Activated naive CD8-positive, alpha-beta T cell treated with anti-CD3 and anti-CD28 coated beads, Interleukin-2, amount 10 ng/mL, durations not matched to agents 7 days and 5 days (primary cell): ENCODE measurements around the gene KANSL3. TPM values are rescaled to one million over a fixed set of nuclear protein-coding genes. Genes with fewer than 3 reads are reported as not detected.

Experiments
- ATAC-seq: fragments of 150-1000 bp; cut with Tn5 transposase; one replicate; pipeline ENCODE4 v1.10.0; 2021; ENCODE audit warnings: low read depth, moderate library complexity
- POLR2A ChIA-PET: fragments of 350-600 bp; sonication (Branson Sonifier 250); formaldehyde crosslinking; loops from one replicate; lab custom pipeline; 2021; ENCODE audit warnings: antibody characterized with exemption; lab: Charles Lee
- DNase-seq: peaks from one replicate; pipeline ENCODE4 v3.0.0; 2021
- H3K27ac Mint-ChIP-seq: one replicate; pipeline ENCODE4 v1.8.0; 2022; ENCODE audit warnings: mild to moderate bottlenecking, mixed read lengths
- H3K27me3 Mint-ChIP-seq: one replicate; pipeline ENCODE4 v1.8.0; 2022; ENCODE audit warnings: mild to moderate bottlenecking, moderate library complexity, mixed read lengths
- H3K36me3 Mint-ChIP-seq: one replicate; pipeline ENCODE4 v1.8.0; 2021; ENCODE audit warnings: mild to moderate bottlenecking, mixed read lengths
- H3K4me1 Mint-ChIP-seq: one replicate; pipeline ENCODE4 v1.8.0; 2021; ENCODE audit warnings: mixed read lengths
- H3K4me3 Mint-ChIP-seq: one replicate; pipeline ENCODE4 v1.8.0; 2022; ENCODE audit warnings: mild to moderate bottlenecking, moderate library complexity, mixed read lengths
- H3K9me3 Mint-ChIP-seq: one replicate; pipeline ENCODE4 v1.8.0; 2021; ENCODE audit warnings: mixed read lengths
- total RNA-seq, 2 experiments: library from RNA; stranded (reverse); gene quantifications; one replicate each; pipeline ENCODE4 v1.2.3, GENCODE V29; 2021

KANSL3 gene
- total RNA-seq, 2 experiments from 2014 or later: 63.8 to 69.6 TPM

DNA sequence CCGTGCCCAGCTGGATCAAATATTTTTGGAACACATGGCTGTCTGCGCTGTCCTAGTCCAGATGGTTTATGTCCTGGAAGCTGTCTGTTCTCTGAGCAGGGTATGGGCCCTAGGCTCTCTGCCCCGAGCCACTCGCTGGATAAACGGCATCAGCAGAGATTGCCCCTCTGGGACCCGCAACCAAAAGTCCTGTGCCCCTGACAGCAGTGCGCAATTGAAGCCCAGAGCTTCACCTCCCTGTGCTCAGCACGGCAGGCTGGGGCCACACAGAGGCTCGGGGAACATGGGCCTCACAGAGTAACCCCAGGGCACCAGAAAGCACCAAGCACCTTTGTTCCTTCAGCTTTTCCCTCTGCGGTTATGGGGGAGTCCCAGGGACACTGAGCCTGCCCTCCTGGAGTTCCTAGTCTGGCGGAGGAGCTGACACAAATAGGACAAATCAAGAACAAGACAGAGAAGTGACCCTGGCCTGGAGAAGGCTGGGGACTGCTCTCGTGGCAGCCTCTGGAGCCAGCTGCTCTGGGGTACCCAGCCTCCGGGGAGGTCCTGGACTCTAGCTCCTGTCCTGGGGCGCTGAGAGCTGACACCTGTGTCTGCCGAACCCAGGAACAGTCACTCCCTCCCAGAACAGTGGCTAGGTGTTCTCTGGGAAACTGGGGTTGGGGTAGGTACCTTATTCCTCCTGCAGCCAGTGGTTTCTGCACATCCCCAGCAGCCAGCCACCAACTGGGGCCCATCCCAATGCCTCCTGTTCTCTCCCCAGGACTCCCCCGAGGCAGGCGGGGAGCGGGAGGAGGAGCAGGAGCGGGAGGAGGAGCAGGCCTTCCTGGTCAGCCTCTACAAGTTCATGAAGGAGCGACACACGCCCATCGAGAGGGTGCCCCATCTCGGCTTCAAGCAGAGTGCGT lies 89.3 kb downstream of the KANSL3 start:
- H3K36me3 Mint-ChIP-seq: peaks cover 33% of the 10 kb centered on the region
- H3K27me3 Mint-ChIP-seq: no peaks in the 10 kb centered on the region
- peaks cover 30% of the 10 kb centered on the region for H3K4me1 Mint-ChIP-seq
- no peak overlapping the region for H3K4me3 Mint-ChIP-seq
- ATAC-seq (no peak), DNase-seq (no peak)
- POLR2A ChIA-PET: interaction anchor here (1.5 to 4.1 kb wide), 2 partner anchors 11 to 21 kb away, joined by 5 to 26 read pairs; partner anchors contain the start of gene ARID5A
- no peaks in the 10 kb centered on the region for H3K9me3 Mint-ChIP-seq
- no peak overlapping the region for H3K27ac Mint-ChIP-seq

DNA sequence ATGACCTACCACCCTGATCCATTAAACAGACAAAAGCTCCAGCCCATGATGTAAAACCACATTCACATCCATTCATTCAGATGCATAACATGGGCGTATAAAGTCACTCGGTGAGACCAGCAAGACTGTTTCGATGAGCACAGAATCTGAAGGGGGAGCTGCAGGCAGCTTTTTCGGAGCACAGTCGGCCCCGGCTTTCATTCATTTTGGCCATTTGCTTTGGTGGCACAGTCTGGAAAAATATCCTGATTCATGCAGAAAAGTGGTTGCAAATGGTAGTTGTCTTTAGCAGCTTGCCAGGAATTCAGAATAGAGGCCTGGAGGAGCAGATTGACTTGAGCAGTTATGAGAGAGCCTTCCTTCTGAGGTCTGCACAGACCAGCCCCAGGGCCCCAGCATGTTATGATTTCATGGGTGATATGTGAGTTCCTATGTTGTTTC lies 90.4 kb downstream of the KANSL3 start:
- H3K4me3 Mint-ChIP-seq: no peak overlapping the region
- no peaks in the 10 kb centered on the region for H3K9me3 Mint-ChIP-seq
- H3K27ac Mint-ChIP-seq: no peak overlapping the region
- peaks cover 32% of the 10 kb centered on the region for H3K4me1 Mint-ChIP-seq
- no peaks in the 10 kb centered on the region for H3K27me3 Mint-ChIP-seq
- ATAC-seq: no peak
- peaks cover 42% of the 10 kb centered on the region for H3K36me3 Mint-ChIP-seq
- POLR2A ChIA-PET: interaction anchor here (1.2 to 4.1 kb wide), 3 partner anchors 10 to 26 kb away, joined by 4 to 26 read pairs (median 5); partner anchors contain the start of gene ARID5A
- no peak for DNase-seq

DNA sequence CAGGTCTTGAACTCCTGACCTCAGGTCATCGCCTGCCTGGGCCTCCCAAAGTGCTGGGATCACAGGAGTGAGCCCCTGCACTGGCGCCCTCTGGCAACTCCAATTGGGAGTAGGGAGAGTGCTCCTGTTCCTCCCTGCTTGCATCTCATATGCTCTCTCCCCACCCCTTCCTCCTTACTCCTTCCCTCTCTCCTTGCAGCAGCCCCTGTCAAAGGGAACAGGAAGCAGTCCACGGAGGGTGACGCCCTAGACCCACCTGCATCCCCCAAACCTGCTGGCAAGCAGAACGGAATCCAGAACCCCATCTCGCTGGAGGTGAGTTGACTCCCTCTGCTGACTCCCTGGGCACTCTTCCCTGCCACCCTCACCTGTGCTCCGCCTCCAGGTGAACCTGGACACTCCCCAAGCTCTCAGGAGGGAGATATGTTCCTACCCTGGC lies 90.9 kb downstream of the KANSL3 start:
- no peak overlapping the region for H3K27ac Mint-ChIP-seq
- POLR2A ChIA-PET: interaction anchor here (1.2 to 4.1 kb wide), 3 partner anchors 9 to 26 kb away, joined by 4 to 26 read pairs (median 5); partner anchors contain the start of gene ARID5A
- peaks cover 47% of the 10 kb centered on the region for H3K36me3 Mint-ChIP-seq
- H3K9me3 Mint-ChIP-seq: no peaks in the 10 kb centered on the region
- no peak for ATAC-seq
- H3K4me1 Mint-ChIP-seq: peaks cover 35% of the 10 kb centered on the region
- no peak for DNase-seq
- H3K27me3 Mint-ChIP-seq: no peaks in the 10 kb centered on the region
- no peak overlapping the region for H3K4me3 Mint-ChIP-seq

DNA sequence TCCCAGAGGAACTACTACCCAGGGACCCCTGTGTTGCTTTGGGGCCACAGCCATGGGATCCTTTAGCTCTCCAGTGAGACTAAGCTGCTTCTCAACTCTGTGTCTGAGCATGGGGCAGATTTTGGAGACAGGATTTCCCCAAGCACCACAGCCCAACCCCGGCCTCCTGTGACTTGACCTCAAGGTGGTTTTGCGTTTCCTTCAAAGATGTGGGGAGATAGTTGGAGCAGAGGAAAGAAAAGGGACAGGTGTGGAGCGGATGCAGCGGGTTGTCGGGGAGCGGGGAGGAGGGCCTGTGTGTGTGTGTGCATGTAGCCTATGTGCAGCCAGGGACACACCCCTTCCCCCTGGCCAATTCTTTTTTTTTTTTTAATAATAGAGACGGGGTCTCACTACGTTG lies 91.3 kb downstream of the KANSL3 start:
- Mint-ChIP-seq H3K9me3 (no peaks in the 10 kb centered on the region), H3K4me1 (peaks cover 33% of the 10 kb centered on the region), H3K27ac (no peak overlapping the region), H3K4me3 (no peak overlapping the region), H3K36me3 (peaks cover 45% of the 10 kb centered on the region), H3K27me3 (no peaks in the 10 kb centered on the region)
- DNase-seq (no peak), ATAC-seq (peak; percentile 40)
- POLR2A ChIA-PET: interaction anchor here (0.6 to 4.1 kb wide), 4 partner anchors 9 to 156 kb away, joined by 3 to 26 read pairs (median 4); partner anchors contain the start of gene ARID5A

DNA sequence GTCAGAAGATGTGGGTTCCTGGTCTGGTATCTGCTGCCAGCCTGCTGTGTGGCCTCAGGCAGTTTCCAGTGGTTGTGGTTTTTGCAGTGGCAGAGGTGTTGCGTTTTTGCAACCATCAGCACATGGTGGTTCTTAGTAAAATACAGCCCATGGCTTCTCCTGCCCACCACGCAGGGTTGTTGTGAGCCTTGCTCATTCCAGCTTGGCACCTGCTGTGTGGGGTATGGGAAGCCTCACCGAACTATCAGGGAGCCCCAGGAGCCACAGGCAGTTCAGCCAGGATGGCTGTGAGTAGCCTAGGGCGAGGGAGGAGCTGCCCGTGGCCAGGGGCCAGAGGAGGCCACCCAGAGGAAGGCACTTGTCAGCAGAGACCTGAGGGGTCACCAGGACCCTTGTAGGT lies 91.8 kb downstream of the KANSL3 start:
- POLR2A ChIA-PET: interaction anchor here (0.6 to 4.1 kb wide), 3 partner anchors 8 to 155 kb away, joined by 3 to 26 read pairs (median 3); partner anchors contain the start of gene ARID5A
- DNase-seq (no peak), ATAC-seq (no peak)
- Mint-ChIP-seq H3K27me3 (no peaks in the 10 kb centered on the region), H3K9me3 (no peaks in the 10 kb centered on the region), H3K4me3 (peak overlapping the region; percentile 49), H3K4me1 (peaks cover 33% of the 10 kb centered on the region), H3K36me3 (peaks cover 48% of the 10 kb centered on the region), H3K27ac (peak overlapping the region; percentile 26)

Other genes starting within 250 kb of the KANSL3 start
- gene NEURL3, start 133.0 kb downstream of the KANSL3 start, total RNA-seq: under 1 TPM in 1 of 2 experiments, not detected in 1; 0.17 TPM
- 10 to 100 TPM; 62.1 to 62.8 TPM for gene ARID5A, start 101.6 kb downstream of the KANSL3 start, total RNA-seq
- not detected for gene FER1L5, start 4.5 kb upstream of the KANSL3 start, total RNA-seq
- gene LMAN2L, start 101.8 kb upstream of the KANSL3 start, total RNA-seq: 1 to 10 TPM; 7.2 to 7.3 TPM
- gene CNNM4, start 122.6 kb upstream of the KANSL3 start, total RNA-seq: 1 to 10 TPM; 6.9 to 7.9 TPM
- gene CNNM3, start 178.0 kb upstream of the KANSL3 start, total RNA-seq: 10 to 100 TPM; 34.6 to 34.7 TPM
- gene ANKRD23, start 205.7 kb upstream of the KANSL3 start, total RNA-seq: 10 to 100 TPM; 16.5 to 17.8 TPM
- gene ANKRD39, start 219.7 kb upstream of the KANSL3 start, total RNA-seq: 10 to 100 TPM; 31.2 to 33.9 TPM
- gene SEMA4C, start 231.8 kb upstream of the KANSL3 start, total RNA-seq: 10 to 100 TPM; 28.8 to 30.6 TPM